DMS153 (cell line): ENCODE measurements around the gene OR4K14.
"Not testable (repeated sequence)": the region's sequence is repeated elsewhere in the genome, so short reads cannot be mapped to it uniquely, and the experiment has no call there.

ENCODE experiments used
- DNase-seq: peaks from one replicate; lab custom pipeline; 2025; lab: John Stamatoyannopoulos, UW

The OR4K14 gene, protein sequence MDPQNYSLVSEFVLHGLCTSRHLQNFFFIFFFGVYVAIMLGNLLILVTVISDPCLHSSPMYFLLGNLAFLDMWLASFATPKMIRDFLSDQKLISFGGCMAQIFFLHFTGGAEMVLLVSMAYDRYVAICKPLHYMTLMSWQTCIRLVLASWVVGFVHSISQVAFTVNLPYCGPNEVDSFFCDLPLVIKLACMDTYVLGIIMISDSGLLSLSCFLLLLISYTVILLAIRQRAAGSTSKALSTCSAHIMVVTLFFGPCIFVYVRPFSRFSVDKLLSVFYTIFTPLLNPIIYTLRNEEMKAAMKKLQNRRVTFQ

GRCh38 chr14:20019257-20019865, at the start of gene OR4K14:
Gene OR4K14, minus strand, starts transcription at chr14:20019307. Its CDS starts 4,114 bp downstream, at chr14:20015193.
- no peak for DNase-seq

- DNase-seq: no peak
These were observed 40.6 kb upstream of the OR4K14 start, which contains the start of gene OR4L1 for GRCh38 chr14:20059745-20060144. Gene OR4L1, plus strand, starts transcription at chr14:20060045. Its CDS starts 0 bp downstream, at chr14:20060045.

- no peak for DNase-seq
These were observed 29.1 kb upstream of the OR4K14 start for GRCh38 chr14:20048202-20048601.

DNA sequence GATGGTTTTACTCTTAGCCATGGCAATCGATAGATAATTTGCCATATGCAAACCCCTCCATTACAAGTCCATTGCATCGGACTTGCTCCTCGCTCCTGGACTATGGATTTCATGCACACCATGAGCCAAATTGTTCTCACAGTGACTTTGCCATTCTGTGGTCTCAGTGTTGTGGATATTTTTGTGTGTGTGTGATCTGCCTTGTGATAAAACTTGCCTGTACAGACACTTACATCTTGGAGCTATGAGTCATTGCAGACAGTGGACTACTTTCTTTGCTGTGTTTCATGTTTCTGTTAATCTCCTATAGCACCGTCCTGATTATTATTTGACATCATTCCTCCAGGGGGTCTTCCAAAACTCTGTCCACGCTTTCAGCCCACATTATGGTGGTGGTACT, 25.1 kb upstream of the OR4K14 start:
- DNase-seq: no peak

GRCh38 chr14:20035938-20036337, 16.8 kb upstream of the OR4K14 start, which contains the start of gene OR4K13:
Gene OR4K13, minus strand, starts transcription at chr14:20036038. Its CDS starts 1,280 bp downstream, at chr14:20034758.
- DNase-seq: no peak

DNA sequence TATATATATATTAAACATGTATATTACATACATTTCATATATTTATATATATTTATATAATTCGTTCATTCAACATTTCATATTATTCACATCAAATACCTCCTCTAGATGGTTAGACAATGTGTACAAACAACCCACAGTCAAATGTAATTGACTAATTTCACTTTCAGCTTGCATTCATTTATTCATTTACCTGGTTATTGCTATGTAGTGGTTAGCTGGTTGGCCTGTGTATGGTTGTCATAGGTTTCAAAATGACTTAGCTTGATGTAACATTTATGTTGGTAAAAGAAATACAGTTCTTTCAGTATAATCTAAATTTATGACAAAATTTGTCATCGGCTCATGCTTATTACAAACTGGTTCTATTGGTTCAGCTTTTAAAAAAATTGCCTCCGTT, 16.3 kb upstream of the OR4K14 start:
- no peak for DNase-seq

- no peak for DNase-seq
These were observed 12.0 kb upstream of the OR4K14 start for GRCh38 chr14:20031058-20031457.

GRCh38 chr14:20008156-20008555, 11.0 kb downstream of the OR4K14 start:
- DNase-seq: no peak

GRCh38 chr14:20002319-20002718, 16.8 kb downstream of the OR4K14 start:
- DNase-seq: no peak

DNA sequence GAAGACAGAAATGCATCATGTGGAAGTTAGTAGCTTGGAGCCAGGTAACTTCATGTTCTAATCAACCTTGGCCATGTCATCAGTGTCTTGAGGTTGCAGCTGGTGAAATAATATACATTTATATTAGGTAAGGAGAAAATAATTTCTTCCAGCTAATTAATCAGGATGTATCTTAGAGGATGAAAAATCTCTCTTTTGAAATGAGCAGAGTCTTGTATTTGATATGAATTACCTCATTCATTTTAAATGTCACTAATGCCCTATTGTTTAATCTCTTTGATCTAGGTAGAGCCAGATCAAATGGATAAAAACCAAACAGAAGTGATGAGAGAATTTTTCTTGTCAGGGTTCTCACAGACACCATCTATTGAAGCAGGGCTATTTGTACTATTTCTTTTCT, 17.2 kb downstream of the OR4K14 start, which contains the start of gene OR4Q2:
OR4Q2 (plus strand) TSS at position 301 of the 400 bp plus-strand sequence.
- DNase-seq: no peak

DNA sequence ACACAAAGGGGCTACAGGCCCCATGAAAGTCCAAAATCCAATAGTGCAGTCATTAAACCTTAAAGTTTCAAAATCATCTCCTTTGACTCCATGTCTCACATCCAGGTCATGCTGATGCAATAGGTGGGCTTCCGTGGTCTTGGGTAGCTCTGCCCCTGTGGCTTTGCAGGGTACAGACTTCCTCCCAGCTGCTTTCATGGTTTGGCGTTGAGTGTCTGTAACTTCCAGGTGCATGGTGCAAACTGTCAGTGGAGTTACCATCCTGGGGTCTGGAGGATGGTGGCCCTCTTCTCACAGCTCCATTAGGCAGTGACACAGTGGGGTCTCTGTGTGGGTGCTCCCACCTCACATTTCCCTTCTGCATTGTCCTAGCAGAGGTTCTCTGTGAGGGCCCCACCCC, 25.7 kb downstream of the OR4K14 start:
- no peak for DNase-seq

GRCh38 chr14:19975291-19975690, 43.8 kb downstream of the OR4K14 start, which contains the start of gene OR4K15:
Gene OR4K15, plus strand, starts transcription at chr14:19975591. Its CDS starts 0 bp downstream, at chr14:19975591.
- DNase-seq: no peak

GRCh38 chr14:19974844-19975243, 44.3 kb downstream of the OR4K14 start:
- no peak for DNase-seq

- not testable (repeated sequence) for DNase-seq
These were observed 49.4 kb downstream of the OR4K14 start for GRCh38 chr14:19969735-19970134.
